ENCODE results near the gene LAMB1.

GRCh38 chr7:108016841-108017775, 14.1 kb upstream of the LAMB1 start:
- TF ChIP-seq POLR2A (IDR thresholded peaks at IDR 0.05; ENCODE audit: borderline replicate concordance, extremely low read depth, insufficient read depth, insufficient read length): no peak
- TF ChIP-seq CTCF (IDR thresholded peaks at IDR 0.05 in 2 of 3, conservative IDR thresholded peaks at IDR 0.05 in 1 of 3; ENCODE audit: borderline replicate concordance in 1 of 3, insufficient read depth in 1 of 3, low read depth in 2 of 3, low read length in 2 of 3): peak in 2 of 3 experiments; percentile 50 to 56; a peak in 3 of 6 replicates
- no peak for TF ChIP-seq SIN3A (IDR thresholded peaks at IDR 0.05; ENCODE audit: low read depth)
- TF ChIP-seq ZNF274 (IDR thresholded peaks at IDR 0.05; ENCODE audit: low read depth, low read length): no peak

Data from HCT116 (cell line).